ELR (cell line): ENCODE data around the gene JMY.

Source experiments
- DNase-seq: peaks from one replicate; pipeline ENCODE4 v3.0.0-alpha.2; 2015; ENCODE audit warnings: low read depth

JMY gene, protein sequence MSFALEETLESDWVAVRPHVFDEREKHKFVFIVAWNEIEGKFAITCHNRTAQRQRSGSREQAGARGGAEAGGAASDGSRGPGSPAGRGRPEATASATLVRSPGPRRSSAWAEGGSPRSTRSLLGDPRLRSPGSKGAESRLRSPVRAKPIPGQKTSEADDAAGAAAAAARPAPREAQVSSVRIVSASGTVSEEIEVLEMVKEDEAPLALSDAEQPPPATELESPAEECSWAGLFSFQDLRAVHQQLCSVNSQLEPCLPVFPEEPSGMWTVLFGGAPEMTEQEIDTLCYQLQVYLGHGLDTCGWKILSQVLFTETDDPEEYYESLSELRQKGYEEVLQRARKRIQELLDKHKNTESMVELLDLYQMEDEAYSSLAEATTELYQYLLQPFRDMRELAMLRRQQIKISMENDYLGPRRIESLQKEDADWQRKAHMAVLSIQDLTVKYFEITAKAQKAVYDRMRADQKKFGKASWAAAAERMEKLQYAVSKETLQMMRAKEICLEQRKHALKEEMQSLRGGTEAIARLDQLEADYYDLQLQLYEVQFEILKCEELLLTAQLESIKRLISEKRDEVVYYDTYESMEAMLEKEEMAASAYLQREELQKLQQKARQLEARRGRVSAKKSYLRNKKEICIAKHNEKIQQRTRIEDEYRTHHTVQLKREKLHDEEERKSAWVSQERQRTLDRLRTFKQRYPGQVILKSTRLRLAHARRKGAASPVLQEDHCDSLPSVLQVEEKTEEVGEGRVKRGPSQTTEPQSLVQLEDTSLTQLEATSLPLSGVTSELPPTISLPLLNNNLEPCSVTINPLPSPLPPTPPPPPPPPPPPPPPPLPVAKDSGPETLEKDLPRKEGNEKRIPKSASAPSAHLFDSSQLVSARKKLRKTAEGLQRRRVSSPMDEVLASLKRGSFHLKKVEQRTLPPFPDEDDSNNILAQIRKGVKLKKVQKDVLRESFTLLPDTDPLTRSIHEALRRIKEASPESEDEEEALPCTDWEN

GRCh38 chr5:79235634-79236361 lies at the start of gene JMY:
TSS of gene JMY (plus strand) at chr5:79236131. CDS start at chr5:79236651, 520 bp downstream.
- DNase-seq: peak; percentile 89

DNA sequence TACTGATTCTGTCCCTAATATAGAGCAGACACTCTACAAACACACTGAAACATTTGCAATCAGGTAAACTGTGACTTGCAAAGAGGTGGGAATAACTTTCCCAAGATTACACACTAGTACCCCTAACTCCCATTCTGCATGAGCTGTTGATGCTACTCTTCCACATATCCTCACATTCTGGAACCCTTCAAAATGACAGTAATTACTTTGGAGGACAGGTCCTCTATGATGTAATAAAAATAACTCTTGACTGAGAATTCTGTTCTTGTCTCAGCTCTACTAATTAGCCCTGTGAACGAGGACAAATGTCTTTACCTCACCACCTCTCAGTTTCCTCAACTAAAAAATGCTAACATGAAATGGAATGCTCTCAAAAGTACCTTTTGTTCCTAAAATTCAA lies 49.5 kb upstream of the JMY start:
- no peak for DNase-seq

GRCh38 chr5:79189439-79190234 lies 46.3 kb upstream of the JMY start:
- DNase-seq: no peak

GRCh38 chr5:79190235-79190529 lies 45.7 kb upstream of the JMY start:
- no peak for DNase-seq

DNA sequence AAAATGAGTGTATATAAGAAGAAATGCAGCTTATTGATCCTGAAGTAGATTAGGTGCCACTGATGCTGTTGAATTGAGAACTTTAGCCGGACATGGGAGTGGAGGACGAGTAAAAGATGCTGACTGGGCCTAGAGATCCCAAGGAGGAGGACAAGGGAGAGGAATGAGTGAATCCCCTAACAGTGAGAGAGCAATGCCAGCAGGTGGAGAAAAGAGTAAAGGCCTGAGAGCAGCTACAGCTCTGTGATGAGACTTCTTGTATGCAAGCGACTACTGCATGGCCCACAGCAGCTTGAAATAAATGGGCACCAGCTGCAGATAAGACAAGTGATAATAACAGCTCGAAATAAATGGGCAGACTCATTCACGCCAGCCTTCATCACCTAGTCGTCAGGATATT lies 44.5 kb upstream of the JMY start:
- no peak for DNase-seq

DNA sequence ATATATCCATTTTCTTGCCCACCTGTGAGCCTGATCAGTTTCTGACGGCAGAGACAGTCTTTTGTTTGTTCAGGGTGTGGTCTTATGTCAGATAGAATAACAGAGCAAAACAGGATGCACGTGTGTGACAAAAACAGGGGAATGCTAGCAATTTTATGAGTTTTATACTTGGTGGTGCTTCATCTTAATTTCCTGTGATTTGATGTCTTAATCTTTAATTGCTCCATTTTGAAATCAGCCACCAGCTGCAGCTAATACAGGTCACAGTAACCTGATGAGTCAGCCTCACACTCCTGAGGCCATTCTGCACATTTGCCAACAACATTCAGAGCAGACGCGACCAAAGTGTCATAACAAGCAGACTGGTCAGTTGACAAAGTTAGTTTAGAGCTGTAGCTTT lies 42.3 kb upstream of the JMY start:
- DNase-seq: peak; percentile 36

DNA sequence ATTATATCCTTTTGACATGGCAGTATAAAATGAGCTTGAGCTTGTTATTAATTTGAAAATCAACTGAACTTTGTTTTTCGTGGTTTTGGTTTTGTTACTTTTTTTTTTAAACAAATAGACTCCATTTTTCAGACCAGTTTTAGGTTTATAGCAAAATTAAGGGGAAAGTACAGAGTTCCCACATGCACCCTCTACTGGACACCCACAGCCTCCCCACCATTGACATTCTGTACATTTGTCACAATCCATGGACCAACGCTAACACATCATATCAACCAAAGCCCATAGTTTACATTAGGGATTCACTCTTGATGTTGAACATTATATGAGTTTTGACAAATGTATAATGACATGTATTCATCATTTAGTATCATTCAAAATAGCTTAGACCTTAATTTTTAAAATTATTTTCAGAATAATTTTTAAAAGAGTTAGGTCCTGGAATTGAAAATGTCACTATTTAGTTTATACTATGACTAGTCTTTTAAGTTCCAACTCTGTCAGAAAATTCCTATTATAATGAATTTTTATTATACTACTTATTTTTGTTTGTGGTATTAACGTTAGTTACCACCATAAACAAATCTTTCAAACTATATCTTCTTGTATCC lies 35.3 kb upstream of the JMY start:
- peak; percentile 44 for DNase-seq

DNA sequence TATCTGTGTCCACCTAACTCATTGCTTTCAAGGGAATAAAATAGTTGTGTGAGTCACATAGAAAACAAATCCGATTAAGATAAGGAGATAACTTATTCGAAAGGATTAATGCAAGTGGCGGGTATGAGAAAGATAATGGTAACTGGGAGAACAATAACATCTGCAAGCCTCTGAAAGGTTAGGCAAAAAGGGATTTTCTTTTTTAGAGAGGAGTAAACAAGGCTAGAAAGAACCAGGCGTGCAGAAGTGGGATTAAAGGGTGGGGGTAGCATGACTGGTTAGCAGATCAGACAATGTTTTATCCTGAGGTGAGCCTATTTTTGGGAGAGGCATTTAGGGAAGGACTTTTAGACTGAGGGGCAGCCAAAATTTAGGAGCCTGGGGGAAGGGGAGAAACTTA lies 34.7 kb upstream of the JMY start:
- no peak for DNase-seq

- peak; percentile 80 for DNase-seq
Measured at GRCh38 chr5:79202076-79202475, 33.9 kb upstream of the JMY start.

DNA sequence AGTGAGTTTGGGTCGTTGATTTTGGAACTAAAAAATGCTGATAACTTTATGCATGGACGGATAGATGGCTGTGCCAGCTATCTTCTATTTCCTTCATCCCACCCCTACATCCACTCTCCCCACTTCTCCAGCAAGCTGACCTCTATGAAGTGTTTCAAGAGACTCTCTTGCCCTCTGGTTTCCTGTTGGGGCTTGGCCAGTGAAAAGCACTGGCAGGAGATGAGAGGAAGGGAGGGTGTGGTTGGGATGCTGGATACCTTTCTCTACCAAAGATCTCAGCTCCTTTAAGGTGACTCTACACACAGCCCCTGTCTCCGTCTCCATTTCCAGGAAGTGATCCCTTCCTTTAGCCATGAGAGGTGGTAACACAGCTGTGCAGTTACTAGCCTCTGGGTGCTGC lies 30.0 kb upstream of the JMY start:
- DNase-seq: no peak

DNA sequence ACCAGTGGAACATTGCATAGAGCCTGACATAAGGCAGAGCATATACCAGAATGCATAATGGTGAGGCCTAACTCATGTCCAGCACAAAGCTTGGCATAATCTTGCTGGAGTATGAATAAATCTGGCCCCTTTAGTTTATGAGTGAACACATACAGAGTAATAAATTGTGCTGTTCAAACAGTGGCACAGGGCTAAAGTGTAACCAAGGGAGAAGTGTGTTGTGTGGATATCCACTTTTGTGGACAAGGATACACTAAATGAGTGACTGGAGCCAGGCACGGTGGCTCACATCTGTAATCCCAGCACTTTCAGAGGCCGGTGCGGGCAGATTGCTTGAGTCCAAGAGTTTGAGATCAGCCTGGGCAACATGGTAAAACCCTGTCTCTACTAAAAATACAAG lies 29.4 kb upstream of the JMY start:
- DNase-seq: no peak

DNA sequence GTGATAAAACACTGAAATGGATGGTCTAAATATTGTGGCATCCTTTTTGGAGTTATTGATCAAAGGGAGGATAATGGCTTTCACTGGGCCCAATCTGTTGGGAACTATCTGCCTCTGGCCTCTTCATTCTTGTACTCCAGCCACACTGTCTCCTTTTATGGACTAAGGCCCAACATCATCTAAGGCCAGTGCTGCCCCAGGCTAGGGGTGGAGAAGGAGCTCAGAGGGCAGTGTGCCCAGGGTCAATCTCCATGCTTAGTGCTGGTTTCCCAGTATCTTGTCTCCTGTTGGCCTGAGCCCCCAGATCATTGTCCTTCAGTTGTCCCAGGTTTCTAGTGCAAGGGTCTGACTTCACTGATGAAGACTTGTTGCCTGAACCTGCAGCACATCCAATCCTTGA lies 26.4 kb upstream of the JMY start:
- DNase-seq: no peak

DNA sequence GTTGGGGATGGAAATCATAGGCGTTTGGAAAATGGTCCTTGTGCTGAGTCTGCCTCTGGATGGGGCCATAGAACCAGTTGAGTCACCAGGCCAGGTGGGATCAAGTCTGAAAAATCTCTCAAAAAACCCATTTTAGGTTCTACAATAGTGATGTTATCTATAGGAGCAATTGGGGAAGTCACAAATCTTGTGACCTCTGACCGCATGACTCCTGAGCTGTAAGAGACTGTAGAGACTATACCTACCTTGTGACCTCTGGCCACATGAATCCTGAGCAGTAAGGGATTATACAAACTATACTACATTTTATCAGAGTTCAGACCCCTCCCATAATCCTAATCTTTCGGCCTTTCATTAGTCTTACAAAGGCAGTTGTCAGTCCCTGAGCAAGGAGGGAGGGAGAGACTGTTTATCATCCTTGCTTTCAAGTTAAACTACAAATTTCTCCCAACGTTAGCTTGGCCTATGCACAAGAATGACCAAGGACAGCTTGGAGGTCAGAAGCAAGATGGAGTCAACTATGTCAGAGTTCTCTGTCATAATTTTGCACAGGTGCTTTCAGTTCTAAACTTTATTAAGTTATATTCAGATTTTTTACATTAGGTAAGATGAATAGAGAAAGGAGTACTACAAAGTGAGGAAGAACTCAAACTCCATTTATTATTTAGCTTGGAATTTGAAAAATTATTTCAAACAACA lies 11.5 kb upstream of the JMY start:
- no peak for DNase-seq

DNA sequence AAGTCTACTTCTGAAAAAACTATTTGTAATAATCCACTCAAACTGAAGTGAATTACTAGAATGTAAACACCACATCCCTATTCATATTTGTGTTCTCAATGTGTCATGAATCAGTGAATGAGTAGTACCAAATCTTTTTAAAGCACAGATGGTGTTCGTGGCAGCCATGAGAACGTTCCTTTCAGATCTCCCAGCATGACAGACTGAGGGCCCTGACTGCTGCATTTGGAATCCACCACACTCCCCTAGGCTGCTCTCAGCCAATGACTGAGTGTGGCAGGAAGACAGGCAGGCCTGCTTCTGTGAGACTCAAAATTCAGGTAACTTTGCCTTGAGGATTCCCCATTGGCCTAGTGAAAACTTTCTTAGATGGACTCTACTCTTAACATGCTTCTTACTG lies 10.9 kb upstream of the JMY start:
- peak; percentile 65 for DNase-seq

GRCh38 chr5:79225441-79225840 lies 10.5 kb upstream of the JMY start:
- no peak for DNase-seq

DNA sequence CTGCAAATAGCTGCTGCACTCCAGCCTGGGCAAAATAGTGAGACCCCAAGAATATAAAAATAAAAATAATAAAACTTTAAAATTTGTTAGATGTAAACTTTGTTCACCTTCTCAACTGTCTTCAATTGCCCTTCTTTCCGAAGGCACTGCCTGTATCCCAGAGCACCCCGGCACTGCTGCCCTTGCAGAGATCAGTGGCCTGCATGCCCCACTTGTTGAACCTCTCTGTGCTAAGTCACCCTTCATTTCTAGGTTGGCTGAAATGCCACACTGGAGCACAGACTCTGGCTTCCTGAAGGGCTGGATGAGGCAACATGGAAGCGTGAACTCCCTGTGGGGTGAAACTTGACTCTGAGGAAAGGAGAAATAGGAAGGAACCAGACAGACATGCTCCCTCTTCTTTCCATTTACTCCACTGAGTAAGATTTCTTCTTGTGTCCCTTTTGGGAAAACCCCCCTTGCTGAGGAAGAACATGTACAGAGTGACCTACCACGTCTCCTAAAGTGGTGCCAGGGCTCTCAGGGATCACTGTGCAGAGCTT lies 8.4 kb upstream of the JMY start:
- DNase-seq: no peak

- DNase-seq: peak; percentile 96
Measured at GRCh38 chr5:79229357-79230174, 6.4 kb upstream of the JMY start.

- peak; percentile 36 for DNase-seq
Measured at GRCh38 chr5:79235261-79235633, 684 bp upstream of the JMY start.

DNA sequence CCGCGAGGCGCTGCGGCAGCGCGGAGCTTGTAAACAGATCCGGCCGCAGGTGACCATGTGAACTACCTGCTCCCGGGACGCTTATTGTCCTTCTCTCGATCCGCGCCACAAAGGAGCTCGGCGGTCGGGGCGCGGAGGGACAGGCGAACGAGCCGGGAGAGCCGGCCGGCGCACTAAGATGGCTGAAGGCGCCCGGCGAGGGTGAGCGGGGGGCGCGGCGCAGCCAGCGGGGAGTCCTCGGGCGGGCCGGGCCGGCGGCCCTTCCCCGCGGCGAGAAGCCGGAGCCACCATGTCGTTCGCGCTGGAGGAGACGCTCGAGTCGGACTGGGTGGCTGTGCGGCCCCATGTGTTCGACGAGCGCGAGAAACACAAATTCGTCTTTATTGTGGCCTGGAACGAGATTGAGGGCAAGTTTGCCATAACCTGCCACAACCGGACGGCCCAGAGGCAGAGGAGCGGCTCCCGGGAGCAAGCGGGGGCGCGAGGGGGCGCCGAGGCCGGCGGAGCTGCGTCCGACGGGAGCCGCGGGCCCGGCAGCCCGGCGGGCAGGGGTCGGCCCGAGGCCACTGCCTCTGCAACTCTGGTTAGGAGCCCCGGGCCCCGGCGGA lies 535 bp downstream of the JMY start:
- peak; percentile 60 for DNase-seq
